Measurements from ENCODE around the gene FDXR. TPM values are rescaled to one million over a fixed set of nuclear protein-coding genes. Genes with fewer than 3 reads are reported as not detected.

FDXR gene
- total RNA-seq, 1 experiment from 2014 or later: 39.7 TPM

DNA sequence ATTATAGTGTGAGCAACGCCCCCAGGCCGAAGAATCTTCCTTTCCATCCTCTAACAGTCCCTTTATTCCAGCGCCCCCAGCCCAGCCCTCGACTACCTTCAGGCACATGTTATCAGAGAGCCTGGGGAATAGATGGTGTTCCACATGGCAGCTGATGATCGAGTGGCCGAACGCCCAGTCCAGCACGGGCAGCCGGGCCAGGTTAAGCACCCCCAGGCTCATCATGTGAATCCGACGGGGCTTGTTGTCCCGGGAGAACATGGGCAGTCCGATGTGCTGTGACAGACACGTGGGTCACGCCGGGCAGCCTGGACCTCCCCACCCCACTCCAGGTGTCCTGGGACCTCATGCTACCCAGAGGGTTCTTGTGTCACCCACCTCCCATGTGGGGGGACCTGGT is 6.5 kb upstream of the FDXR start:
- no peak overlapping the region for H3T11ph ChIP-seq (ENCODE audit: low read length)
- H2BK15ac ChIP-seq (ENCODE audit: low read depth, low read length): no peak overlapping the region
- no peaks in the 10 kb centered on the region; the same call in 1 of the 2 replicates for H3K4me1 ChIP-seq (ENCODE audit: insufficient read depth, low read length)
- H2AFZ ChIP-seq (ENCODE audit: low read length): no peak overlapping the region
- TF ChIP-seq, protein P1, sequence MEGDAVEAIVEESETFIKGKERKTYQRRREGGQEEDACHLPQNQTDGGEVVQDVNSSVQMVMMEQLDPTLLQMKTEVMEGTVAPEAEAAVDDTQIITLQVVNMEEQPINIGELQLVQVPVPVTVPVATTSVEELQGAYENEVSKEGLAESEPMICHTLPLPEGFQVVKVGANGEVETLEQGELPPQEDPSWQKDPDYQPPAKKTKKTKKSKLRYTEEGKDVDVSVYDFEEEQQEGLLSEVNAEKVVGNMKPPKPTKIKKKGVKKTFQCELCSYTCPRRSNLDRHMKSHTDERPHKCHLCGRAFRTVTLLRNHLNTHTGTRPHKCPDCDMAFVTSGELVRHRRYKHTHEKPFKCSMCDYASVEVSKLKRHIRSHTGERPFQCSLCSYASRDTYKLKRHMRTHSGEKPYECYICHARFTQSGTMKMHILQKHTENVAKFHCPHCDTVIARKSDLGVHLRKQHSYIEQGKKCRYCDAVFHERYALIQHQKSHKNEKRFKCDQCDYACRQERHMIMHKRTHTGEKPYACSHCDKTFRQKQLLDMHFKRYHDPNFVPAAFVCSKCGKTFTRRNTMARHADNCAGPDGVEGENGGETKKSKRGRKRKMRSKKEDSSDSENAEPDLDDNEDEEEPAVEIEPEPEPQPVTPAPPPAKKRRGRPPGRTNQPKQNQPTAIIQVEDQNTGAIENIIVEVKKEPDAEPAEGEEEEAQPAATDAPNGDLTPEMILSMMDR (conservative IDR thresholded peaks at IDR 0.05): no peak
- no peaks in the 10 kb centered on the region for H4K20me1 ChIP-seq (ENCODE audit: control insufficient read depth, insufficient read depth, insufficient read length)
- no peak overlapping the region for H2BK12ac ChIP-seq (ENCODE audit: insufficient read length, low read depth, low read length)
- no peak overlapping the region for H3K9ac ChIP-seq (ENCODE audit: extremely low read depth, insufficient read length, low read length)
- no peaks in the 10 kb centered on the region for H3K27me3 ChIP-seq (ENCODE audit: insufficient read depth, low read length)
- H3K14ac ChIP-seq (ENCODE audit: insufficient read depth, low read length): no peak overlapping the region
- Mint-ChIP-seq H3K27me3 (ENCODE audit: low read depth) (peaks cover 33% of the 10 kb centered on the region), H3K36me3 (ENCODE audit: insufficient read depth in 1 of 3, low read depth in 3 of 3) (no peaks in the 10 kb centered on the region), H3K9me3 (no peaks in the 10 kb centered on the region), H3K27ac (no peak overlapping the region; a peak in 1 of 7 replicates), H3K4me1 (peaks cover 19 to 36% of the 10 kb centered on the region in 2 experiments), H3K4me3 (no peak overlapping the region)
- H3K4ac ChIP-seq (ENCODE audit: low read depth, low read length): no peak overlapping the region
- DNase-seq: no peak
- no peak overlapping the region for H4K5ac ChIP-seq (ENCODE audit: insufficient read length, low read depth, low read length)
- H3K9me3 ChIP-seq (ENCODE audit: control insufficient read depth, low read depth, low read length): no peaks in the 10 kb centered on the region
- H2AK5ac ChIP-seq (ENCODE audit: insufficient read length, low read length): no peak overlapping the region
- no peak overlapping the region for H4K91ac ChIP-seq (ENCODE audit: insufficient read length, low read depth, low read length)
- H3K23me2 ChIP-seq (ENCODE audit: insufficient read length, low read depth, low read length, poor library complexity, severe bottlenecking): no peaks in the 10 kb centered on the region
- no peak overlapping the region for H3K23ac ChIP-seq (ENCODE audit: insufficient read length, low read depth, low read length)
- no peaks in the 10 kb centered on the region for H3K79me1 ChIP-seq (ENCODE audit: insufficient read depth, low read depth, low read length, poor library complexity, severe bottlenecking)
- no CpG with 5 or more reads among the region's 16 CpGs for WGBS (ENCODE audit: extremely low coverage, insufficient read length, low lambda C conversion rate)
- H2BK5ac ChIP-seq (ENCODE audit: insufficient read length, low read length): no peak overlapping the region
- no peak overlapping the region for H3K4me2 ChIP-seq (ENCODE audit: insufficient read depth, insufficient read length, low read length)
- no peak overlapping the region for H3K18ac ChIP-seq (ENCODE audit: insufficient read length, low read depth, low read length)
- no peak overlapping the region for H2BK20ac ChIP-seq (ENCODE audit: low read depth, low read length, poor library complexity, severe bottlenecking)
- no peaks in the 10 kb centered on the region for H3K79me2 ChIP-seq (ENCODE audit: insufficient read depth, low read length)
- no peak overlapping the region for H3K56ac ChIP-seq (ENCODE audit: insufficient read length, low read depth, low read length)
- no peak overlapping the region for H3K27ac ChIP-seq (ENCODE audit: insufficient read length, low read depth, low read length)
- no peak overlapping the region for H4K8ac ChIP-seq (replicated peaks; ENCODE audit: insufficient read length, low read depth, low read length)
- no peak overlapping the region for H2BK120ac ChIP-seq (ENCODE audit: low read depth, low read length, poor library complexity, severe bottlenecking)

Measured in H9 (cell line).